Smooth muscle cell (in vitro differentiated cells): ENCODE data around the gene TPSD1. TPM values are rescaled to one million over a fixed set of nuclear protein-coding genes. Genes with fewer than 3 reads are reported as not detected.

Experiments
- DNase-seq: peaks from one replicate; lab custom pipeline; 2025; ENCODE audit not compliant: unreplicated experiment; lab: John Stamatoyannopoulos, UW
- H2AFZ ChIP-seq: fragments of 200-600 bp; sonication (generic); 2 replicates; pipeline ENCODE4 v1.6.0; 2016; ENCODE audit warnings: antibody characterized with exemption, low read depth, mild to moderate bottlenecking
- H3F3A ChIP-seq: fragments of 200-600 bp; sonication (generic); 2 replicates; pipeline ENCODE4 v1.6.0; 2017; ENCODE audit warnings: antibody characterized with exemption, low read depth
- H3K27ac ChIP-seq: fragments of 200-600 bp; sonication (generic); 2 replicates; pipeline ENCODE4 v1.5.1; 2016; ENCODE audit warnings: low read depth, mild to moderate bottlenecking
- H3K27me3 ChIP-seq: fragments of 200-600 bp; sonication (generic); 2 replicates; pipeline ENCODE4 v1.6.1; 2016; ENCODE audit warnings: low read depth, mild to moderate bottlenecking
- H3K36me3 ChIP-seq: fragments of 200-600 bp; sonication (generic); 2 replicates; pipeline ENCODE4 v1.5.1; 2016; ENCODE audit warnings: low read depth
- H3K4me1 ChIP-seq: fragments of 200-600 bp; sonication (generic); 2 replicates; pipeline ENCODE4 v1.5.1; 2016; ENCODE audit warnings: low read depth
- H3K4me2 ChIP-seq: fragments of 200-600 bp; sonication (generic); 2 replicates; pipeline ENCODE4 v1.6.0; 2016; ENCODE audit warnings: mild to moderate bottlenecking
- H3K4me3 ChIP-seq: fragments of 200-600 bp; sonication (generic); 2 replicates; pipeline ENCODE4 v1.5.1; 2016; ENCODE audit warnings: mild to moderate bottlenecking
- H3K79me2 ChIP-seq: fragments of 200-600 bp; sonication (generic); 2 replicates; pipeline ENCODE4 v1.6.0; 2016; ENCODE audit warnings: low read depth, mild to moderate bottlenecking
- H3K9ac ChIP-seq: fragments of 200-600 bp; sonication (generic); 2 replicates; pipeline ENCODE4 v1.6.0; 2016; ENCODE audit warnings: low read depth
- H3K9me3 ChIP-seq: fragments of 200-600 bp; sonication (generic); replicated peaks from 2 replicates; pipeline ENCODE4 v1.5.1; 2016; ENCODE audit warnings: low read depth
- H4K20me1 ChIP-seq: fragments of 200-600 bp; sonication (generic); 2 replicates; pipeline ENCODE4 v1.6.0; 2016; ENCODE audit warnings: low read depth
- WGBS: methylation state at CpG from one replicate; pipeline ENCODE4 v1.1.7; 2016; ENCODE audit warnings: low lambda C conversion rate; 5-methylcytosine and 5-hydroxymethylcytosine counted together
- polyA plus RNA-seq: library from polyadenylated mRNA; unstranded; fragments of >200 nt; fragmentation: Nextera tagmentation; extraction: Ambion mirVana; gene quantifications from 2 replicates; pipeline ENCODE4 v1.2.1, GENCODE V29; 2016
- total RNA-seq: library from RNA; depleted of rRNA; stranded (reverse); fragments of >200 nt; gene quantifications from 2 replicates; pipeline ENCODE4 v1.2.3, GENCODE V29; 2014
- TF ChIP-seq, protein P1 (sequence below): fragments of 200-600 bp; sonication (generic); IDR thresholded peaks from 2 replicates; pipeline ENCODE4 v1.5.1; 2017; ENCODE audit warnings: borderline replicate concordance, mild to moderate bottlenecking, antibody characterized with exemption; ENCODE audit not compliant: insufficient read depth, poor library complexity, severe bottlenecking

TPSD1 gene
- total and polyA plus RNA-seq, 2 experiments from 2014 or later = not detected

DNA sequence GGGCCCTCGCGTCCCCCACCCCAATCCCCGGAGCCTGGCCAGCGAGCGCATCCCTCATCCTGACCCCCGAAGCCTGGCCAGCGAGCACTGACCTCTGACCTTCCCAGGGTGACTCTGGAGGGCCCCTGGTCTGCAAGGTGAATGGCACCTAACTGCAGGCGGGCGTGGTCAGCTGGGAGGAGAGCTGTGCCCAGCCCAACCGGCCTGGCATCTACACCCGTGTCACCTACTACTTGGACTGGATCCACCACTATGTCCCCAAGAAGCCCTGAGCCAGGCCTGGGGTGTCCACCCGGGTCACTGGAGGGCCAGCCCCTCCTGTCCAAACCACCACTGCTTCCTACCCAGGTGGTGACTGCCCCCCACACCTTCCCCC, 2.3 kb downstream of the TPSD1 start:
- Histone ChIP-seq H3K27ac (no peak overlapping the region), H4K20me1 (no peaks in the 10 kb centered on the region), H3K36me3 (no peaks in the 10 kb centered on the region), H3K9ac (no peak overlapping the region), H2AFZ (no peak overlapping the region), H3K4me3 (no peak overlapping the region), H3K9me3 (no peaks in the 10 kb centered on the region), H3K27me3 (peaks cover 11% of the 10 kb centered on the region), H3F3A (no peaks in the 10 kb centered on the region), H3K4me2 (no peak overlapping the region), H3K4me1 (no peaks in the 10 kb centered on the region), H3K79me2 (no peaks in the 10 kb centered on the region)
- DNase-seq = no peak
- 91% methylated on average over 12 of the region's 12 CpGs for WGBS
- TF ChIP-seq, protein P1, sequence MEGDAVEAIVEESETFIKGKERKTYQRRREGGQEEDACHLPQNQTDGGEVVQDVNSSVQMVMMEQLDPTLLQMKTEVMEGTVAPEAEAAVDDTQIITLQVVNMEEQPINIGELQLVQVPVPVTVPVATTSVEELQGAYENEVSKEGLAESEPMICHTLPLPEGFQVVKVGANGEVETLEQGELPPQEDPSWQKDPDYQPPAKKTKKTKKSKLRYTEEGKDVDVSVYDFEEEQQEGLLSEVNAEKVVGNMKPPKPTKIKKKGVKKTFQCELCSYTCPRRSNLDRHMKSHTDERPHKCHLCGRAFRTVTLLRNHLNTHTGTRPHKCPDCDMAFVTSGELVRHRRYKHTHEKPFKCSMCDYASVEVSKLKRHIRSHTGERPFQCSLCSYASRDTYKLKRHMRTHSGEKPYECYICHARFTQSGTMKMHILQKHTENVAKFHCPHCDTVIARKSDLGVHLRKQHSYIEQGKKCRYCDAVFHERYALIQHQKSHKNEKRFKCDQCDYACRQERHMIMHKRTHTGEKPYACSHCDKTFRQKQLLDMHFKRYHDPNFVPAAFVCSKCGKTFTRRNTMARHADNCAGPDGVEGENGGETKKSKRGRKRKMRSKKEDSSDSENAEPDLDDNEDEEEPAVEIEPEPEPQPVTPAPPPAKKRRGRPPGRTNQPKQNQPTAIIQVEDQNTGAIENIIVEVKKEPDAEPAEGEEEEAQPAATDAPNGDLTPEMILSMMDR = no peak

DNA sequence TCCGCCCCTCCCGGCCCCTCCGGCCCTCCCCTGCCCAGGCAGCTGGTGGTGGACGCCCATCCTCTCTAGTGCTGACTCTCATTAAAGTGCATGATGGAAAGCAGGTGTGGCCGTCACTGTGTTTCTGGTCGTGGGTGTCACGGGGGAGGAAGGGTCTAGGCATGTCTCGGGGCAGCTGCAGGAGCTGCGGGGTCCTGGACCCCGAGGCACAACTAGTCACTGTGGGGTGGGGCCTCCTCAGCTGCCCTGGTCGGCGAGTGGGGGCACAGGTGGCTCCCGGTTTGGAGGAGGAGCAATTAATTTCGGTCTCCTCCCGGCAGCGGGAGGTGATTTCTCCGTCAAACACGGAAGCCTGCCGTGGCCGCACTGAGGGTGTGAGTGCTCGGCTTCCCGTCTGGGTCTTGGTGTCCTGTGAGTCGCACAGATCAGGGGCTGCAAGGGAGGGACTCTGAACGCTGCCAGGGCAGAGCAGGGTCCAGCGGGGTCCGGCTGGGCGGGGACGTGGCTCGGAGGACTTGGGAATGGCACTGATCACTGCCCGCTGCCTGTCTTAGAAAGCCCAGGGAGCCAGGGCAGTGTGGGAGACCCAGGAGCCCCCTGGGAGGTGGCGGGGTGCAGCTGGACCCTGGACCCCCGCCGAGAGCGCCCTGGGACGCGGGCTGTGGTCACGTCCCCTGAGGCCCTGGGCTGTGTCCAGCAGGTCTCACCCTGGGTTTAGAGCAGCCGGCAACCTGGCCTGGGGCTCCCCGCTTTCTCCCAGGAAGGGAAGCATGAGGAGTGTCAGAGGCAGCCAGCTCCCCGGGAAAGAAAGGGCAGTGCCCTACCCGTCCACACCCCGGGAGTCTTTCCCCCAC, 3.3 kb downstream of the TPSD1 start:
- Histone ChIP-seq H3K9me3 (no peaks in the 10 kb centered on the region), H3K4me1 (no peaks in the 10 kb centered on the region), H3F3A (no peaks in the 10 kb centered on the region), H3K27me3 (peaks cover 11% of the 10 kb centered on the region), H3K79me2 (no peaks in the 10 kb centered on the region), H3K36me3 (no peaks in the 10 kb centered on the region), H3K9ac (no peak overlapping the region), H2AFZ (no peak overlapping the region), H3K4me2 (no peak overlapping the region), H3K4me3 (no peak overlapping the region), H4K20me1 (no peaks in the 10 kb centered on the region), H3K27ac (no peak overlapping the region)
- no peak for DNase-seq
- TF ChIP-seq, protein P1 = no peak
- 73% methylated on average over 40 of the region's 42 CpGs for WGBS

DNA sequence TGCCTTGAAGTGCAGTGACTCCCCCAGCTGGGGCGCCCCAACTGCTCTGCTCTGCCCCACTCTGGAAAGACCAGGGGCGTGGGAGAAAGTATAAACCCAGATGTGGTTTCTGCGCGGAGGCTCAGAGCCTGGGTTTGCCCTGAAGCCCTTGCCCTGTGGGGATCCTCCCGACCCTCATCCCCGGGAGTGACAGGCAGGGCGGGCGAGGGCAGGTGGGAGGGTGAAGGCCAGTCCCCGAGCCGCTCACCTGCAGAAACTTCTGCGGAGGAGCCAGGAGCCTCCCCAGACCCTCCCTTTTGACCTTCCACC, 3.8 kb downstream of the TPSD1 start:
- TF ChIP-seq, protein P1 = no peak
- 76% methylated on average over 11 of the region's 11 CpGs for WGBS
- H3K4me2 ChIP-seq = no peak overlapping the region
- no peak overlapping the region for H3K4me3 ChIP-seq
- no peaks in the 10 kb centered on the region for H3K79me2 ChIP-seq
- DNase-seq = no peak
- no peak overlapping the region for H3K9ac ChIP-seq
- H3K27ac ChIP-seq = no peak overlapping the region
- no peak overlapping the region for H2AFZ ChIP-seq
- peaks cover 11% of the 10 kb centered on the region for H3K27me3 ChIP-seq
- H3K4me1 ChIP-seq = no peaks in the 10 kb centered on the region
- no peaks in the 10 kb centered on the region for H3K36me3 ChIP-seq
- no peaks in the 10 kb centered on the region for H3K9me3 ChIP-seq
- H4K20me1 ChIP-seq = no peaks in the 10 kb centered on the region
- H3F3A ChIP-seq = no peaks in the 10 kb centered on the region
